Fibroblast of upper back skin (primary cell): ENCODE results near the gene PRKACG.
"Not testable (repeated sequence)": the region's sequence is repeated elsewhere in the genome, so short reads cannot be mapped to it uniquely, and the experiment has no call there.

ENCODE experiments used
- DNase-seq: peaks from one replicate; pipeline ENCODE4 v3.0.0-alpha.2; 2013

Gene PRKACG

GRCh38 chr9:69023650-69024049 is 9.7 kb upstream of the PRKACG start:
- DNase-seq, result no peak

DNA sequence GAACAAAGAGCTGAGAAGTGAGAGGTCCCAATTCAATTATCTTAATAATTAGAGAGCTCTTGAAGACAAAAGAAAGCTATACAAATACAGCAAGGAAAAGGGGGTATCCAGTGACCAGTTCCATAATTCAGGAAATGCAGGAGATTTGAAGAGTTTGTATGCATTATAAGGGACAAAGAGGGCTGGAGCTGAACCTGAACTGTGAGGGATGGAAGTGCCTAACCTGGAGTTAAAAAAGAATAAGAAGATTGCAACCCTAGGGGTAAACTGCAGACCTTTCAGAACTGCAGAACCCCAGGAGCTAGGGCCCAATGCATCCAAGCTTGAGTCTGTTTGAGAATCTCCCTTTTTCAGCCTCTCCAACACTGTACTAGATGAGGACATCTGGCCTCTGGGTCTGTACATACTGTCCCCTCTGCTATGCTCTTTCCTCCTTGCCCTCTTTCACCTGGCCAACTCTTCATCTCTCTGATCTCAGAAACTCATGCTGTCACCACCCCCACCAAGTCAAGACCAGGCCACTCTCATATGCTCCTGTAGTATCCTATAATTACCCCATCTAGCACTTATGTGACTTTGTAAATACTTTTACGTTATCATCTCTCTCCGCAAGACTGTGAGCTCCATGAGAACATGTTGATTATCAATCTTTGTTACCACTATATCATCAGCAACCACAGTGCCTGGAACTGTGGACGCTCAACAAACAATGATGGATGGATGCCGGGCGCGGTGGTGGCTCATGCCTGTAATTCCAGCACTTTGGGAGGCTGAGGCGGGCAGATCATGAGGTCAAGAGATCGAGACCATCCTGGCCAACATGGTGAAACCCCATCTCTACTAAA is 6.6 kb upstream of the PRKACG start:
- DNase-seq, result no peak

- DNase-seq, result no peak
Observed at GRCh38 chr9:69019808-69020207, 5.9 kb upstream of the PRKACG start.

DNA sequence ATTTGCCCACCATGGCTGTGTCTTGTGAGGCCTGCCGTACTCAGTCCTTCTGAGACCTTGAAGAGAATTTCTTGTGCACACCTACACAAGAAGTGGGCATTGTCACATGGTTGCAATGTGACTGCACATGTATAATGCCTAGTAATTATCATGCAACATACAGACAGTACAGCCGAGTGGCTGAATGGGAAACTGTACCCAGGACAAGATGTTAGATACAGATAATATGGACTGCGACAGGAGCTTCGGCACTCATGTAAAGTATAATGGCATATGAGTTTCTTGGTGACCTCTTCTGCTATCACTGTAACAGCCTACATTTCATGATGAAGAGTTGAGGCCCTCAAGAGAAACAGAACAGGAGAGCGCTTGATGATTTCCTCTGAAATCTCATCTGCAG is 4.8 kb upstream of the PRKACG start:
- no peak for DNase-seq

DNA sequence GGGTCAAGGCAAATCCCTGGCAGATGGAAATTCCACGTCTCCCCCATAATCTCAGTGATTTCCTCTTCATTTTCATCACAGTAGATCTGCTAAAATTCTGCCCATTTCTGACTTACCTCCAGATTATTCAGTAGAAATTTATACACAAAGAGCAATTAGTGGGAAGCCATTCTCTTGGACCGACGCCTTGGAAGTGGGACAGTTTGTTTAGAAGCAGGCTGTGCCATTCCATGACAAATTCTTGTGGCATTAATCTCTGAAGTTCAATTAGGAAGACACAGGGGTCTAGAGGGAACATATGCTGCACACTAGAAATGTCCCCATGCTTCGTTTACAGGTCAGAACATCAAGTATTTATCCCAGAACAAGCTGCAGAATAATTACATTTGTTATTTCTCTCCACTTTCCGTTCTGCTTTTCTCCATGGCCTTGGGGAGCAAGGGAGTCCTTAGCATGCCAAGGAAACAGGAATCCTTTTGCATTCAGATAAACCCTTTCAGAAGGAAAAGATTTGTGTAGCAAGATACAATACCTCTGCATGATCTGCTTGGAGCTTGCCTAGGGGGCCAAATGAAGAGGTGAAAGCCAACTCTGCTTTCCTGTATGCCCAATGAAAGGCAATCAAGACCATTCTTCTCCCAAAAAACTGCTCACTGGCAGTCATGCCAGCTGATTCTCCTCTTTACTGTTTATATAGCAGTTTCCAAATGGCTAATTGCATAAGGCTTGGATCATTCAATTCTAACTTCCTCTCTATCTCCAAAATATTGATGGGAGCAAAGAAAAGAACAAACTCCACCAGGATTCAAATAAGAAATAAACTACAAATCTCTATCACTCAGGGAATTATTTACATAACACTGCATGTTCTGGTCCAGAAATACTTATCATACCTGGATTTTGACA is 2.5 kb upstream of the PRKACG start:
- no peak for DNase-seq

- no peak for DNase-seq
Observed at GRCh38 chr9:69013382-69013727, 558 bp downstream of the PRKACG start.

- no peak for DNase-seq
Observed at GRCh38 chr9:69012696-69013381, 1.1 kb downstream of the PRKACG start.

DNA sequence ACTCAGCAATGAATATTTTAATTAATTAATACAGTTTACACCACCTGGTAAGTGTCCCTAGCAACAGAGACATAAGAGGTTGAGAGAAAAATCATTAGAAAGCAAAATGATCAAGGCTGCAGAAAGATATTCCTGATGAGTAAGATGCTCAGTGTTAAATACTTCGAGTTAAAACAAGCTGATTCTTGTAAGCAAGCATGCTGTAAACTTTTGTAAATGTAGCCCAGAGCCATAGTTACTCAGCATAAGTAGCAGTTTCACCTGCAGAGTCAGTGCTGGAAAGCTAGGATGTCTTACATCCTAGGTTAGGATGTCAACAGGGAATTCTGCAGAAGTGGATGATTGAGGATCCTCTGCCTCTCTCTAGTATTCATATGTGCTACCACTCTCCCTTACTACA is 4.2 kb downstream of the PRKACG start:
- no peak for DNase-seq

DNA sequence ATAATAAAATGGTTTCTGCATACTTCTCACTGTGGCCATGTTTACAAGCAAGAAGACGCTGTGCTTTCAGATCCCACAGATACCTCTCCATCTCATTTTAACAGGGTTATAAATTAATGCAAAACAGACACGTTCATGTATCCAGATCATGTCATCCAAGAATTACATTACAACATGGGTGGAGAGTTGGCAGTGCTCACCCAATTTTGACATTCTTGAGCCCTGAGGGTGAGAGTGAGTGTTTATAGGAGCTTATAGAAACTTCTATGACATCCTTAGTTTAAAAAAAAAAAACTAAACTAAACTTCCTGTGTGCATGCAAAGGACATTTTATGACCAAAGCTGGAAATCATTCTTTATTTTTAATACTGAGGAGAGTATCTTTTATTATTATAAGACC is 9.1 kb downstream of the PRKACG start:
- peak; percentile 3 for DNase-seq

DNA sequence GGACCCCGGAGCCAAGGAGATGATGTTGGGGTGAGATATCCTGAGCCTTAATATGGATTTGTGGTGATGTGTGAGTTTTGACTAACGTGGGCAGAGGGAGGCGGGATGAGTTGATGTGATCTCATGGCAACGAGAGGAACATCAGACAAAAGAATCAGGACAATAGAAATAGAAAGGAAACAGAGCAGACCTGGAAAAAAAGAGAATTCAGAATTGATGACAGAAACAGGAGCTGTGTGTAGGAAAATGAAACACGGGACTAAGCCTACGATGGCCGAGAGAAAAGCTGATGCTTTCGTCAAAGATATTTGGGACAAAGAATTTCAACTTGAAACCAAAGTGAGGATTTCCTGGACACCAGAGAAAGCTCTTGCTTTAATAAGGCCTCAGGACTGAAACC is 10.9 kb downstream of the PRKACG start:
- no peak for DNase-seq

- DNase-seq, result no peak
Observed at GRCh38 chr9:69001921-69002320, 12.0 kb downstream of the PRKACG start.

DNA sequence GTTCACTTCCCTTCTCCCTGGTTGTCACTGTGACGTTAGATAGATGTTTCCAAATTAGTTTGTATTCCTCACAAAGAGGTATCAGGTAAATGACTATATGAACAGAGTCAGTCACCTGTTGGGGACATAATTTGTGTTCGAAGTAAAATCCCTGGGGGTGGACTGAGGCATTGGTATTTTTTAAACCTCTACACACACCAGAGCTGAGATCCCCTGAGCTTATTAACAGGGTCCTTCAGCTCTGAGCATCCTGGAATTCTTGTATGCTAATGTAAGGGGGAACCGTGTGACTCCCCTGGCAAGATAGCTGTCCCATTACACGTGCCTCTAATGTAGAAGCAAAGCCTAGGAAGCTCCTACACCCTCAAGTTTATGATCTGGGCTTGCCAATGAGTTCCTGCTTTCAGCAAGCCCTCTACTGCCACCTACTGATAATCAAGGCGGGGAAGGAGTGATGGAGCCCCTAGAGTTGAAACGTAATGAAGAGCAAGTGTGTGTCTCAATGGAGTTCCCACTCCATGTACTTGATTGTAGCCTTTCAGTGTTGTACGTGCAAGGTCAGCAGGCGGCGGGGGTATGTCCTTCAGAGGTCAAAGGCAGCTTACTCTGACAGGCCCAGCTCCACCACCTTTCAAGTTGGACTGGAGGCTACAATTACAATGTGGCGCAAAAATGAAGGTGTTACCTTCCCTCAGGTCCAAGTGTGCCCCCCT is 14.4 kb downstream of the PRKACG start:
- DNase-seq, result peak; percentile 58

DNA sequence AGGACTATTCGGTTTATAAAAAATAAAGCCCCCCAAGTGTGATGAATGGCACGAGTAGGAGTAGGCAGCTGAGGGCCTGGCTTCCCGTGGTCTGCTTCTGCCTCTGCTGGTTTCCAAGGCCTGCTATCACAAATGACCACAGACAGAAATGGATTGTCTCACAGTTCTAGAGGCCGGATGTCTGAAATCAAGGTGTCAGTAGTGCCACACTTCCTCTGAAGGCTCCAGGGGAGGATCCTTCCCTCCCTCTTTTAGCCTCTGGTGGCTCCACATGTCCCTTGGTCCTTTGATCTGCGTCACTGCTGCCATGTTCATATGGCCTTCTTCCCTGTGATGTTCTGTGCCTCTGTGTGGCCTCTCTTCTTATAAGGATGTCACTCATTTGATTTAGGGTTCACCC is 15.1 kb downstream of the PRKACG start:
- no peak for DNase-seq

DNA sequence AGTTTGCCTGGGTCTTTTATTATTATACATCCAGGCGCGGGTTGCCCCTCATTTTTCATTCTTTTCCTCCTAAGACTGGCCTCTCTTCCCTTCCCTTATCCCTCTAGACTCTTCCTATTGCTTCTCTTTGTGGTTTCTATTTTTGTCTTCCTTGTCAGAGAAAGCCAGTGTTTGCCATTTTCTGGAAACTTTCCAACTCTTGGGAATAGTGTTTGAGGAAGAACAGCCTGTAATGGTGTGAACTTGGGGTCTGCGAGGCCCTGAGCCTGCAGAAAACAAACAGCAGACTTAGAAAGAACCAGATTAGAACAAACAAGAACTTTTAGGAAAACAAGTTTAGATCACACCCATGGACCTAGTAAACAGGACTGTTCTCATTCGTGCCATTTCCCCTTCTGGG is 15.5 kb downstream of the PRKACG start:
- DNase-seq, result no peak

DNA sequence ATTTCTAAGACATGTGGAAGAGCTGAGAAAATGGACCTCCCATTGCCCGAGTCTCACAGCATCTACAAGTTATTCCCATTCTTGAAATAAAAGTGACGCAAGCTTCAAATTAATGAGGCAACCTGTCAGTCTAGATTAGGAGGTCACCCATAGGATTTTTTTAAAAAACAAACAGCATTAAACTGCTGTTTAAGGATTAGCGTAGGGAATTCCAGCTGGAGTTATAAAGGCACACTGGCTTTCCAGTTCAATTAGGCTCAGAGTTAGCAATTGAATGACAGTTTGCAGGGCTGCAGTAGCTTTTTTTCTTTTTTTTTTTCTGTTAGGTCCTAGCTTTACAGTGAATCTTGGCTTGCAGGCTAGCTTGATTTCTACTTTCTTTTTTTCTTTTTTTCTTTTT is 16.2 kb downstream of the PRKACG start:
- DNase-seq, result no peak

- no peak for DNase-seq
Observed at GRCh38 chr9:68996462-68996861, 17.5 kb downstream of the PRKACG start.

- DNase-seq, result no peak
Observed at GRCh38 chr9:68995776-68996175, 18.1 kb downstream of the PRKACG start.

GRCh38 chr9:68991457-68991856 is 22.5 kb downstream of the PRKACG start:
- DNase-seq, result no peak

DNA sequence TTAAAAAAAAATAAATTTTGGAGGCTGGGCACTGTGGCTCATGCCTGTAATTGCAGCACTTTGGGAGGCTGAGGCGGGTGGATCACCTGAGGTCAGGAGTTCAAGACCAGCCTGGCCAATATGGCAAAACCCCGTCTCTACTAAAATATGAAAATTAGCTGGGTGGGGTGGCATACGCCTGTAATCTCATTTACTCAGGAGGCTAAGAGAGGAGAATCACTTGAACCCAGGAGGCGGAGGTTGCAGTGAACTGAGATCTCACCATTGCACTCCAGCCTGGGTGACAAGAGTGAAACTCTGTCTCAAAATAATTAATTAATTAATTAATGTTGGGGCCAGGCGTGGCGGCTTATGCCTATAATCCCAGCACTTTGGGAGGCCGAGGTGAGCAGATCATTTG is 27.0 kb downstream of the PRKACG start:
- DNase-seq, result not testable (repeated sequence)

- DNase-seq, result no peak
Observed at GRCh38 chr9:68983522-68984424, 30.1 kb downstream of the PRKACG start.

DNA sequence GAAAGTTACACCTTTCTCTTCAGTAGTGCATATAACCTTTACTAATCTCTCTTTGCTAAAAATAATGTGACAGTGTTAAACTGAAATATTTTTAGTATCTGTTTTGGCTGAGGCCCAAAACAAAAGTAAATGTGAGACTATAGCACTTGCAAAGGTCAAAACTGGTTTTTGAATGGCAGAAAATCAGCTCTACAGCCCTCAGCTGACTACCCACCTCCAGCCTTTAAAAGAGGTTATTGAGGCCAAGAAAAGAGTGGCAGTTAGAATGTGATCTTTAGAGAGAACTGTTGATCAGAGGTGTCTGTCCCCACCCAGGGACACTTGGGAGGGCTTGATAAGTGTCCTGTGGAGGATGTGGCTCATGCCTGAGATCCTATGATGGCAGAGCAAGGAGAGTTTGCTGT is 30.9 kb downstream of the PRKACG start:
- DNase-seq, result no peak

GRCh38 chr9:68981789-68982188 is 32.1 kb downstream of the PRKACG start:
- no peak for DNase-seq
